Measurements from ENCODE around the gene PHF21B. TPM values are rescaled to one million over a fixed set of nuclear protein-coding genes. Genes with fewer than 3 reads are reported as not detected.

Gene PHF21B
- total RNA-seq, 2 experiments from 2014 or later, result not detected

- ChIA-PET POLR2A (no interaction called here), CTCF (no interaction called here)
- Mint-ChIP-seq H3K9me3 (no peaks in the 10 kb centered on the region), H3K4me1 (no peaks in the 10 kb centered on the region), H3K27me3 (peaks cover 4% of the 10 kb centered on the region), H3K27ac (no peak overlapping the region), H3K36me3 (ENCODE audit: low read depth) (no peaks in the 10 kb centered on the region), H3K4me3 (no peak overlapping the region)
- DNase-seq, result no peak
These were observed 52.7 kb downstream of the PHF21B start for GRCh38 chr22:44956840-44957767.

DNA sequence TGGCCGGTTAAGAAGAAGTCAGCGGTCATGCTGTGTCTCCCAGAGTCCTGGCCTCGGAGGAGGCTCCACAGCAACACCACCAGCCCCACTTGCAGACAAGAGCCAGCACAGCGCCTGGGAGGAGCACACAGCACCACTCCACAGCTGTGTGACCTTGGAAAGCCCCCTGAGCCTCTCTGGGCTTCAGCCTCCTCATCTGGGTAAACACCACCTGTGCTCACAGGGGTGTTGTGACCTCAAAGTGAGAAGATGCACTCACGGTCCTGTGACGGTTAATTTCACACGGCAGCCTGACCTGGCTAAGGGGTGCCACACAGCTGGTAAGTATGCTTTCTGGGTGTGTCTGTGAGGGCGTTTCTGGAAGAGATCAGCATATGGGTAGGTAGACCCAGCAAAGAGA, 54.7 kb downstream of the PHF21B start:
- no peak overlapping the region for H3K4me3 Mint-ChIP-seq
- peaks cover 4% of the 10 kb centered on the region for H3K27me3 Mint-ChIP-seq
- CTCF ChIA-PET, result no interaction called here
- no peak for DNase-seq
- H3K27ac Mint-ChIP-seq, result no peak overlapping the region
- H3K36me3 Mint-ChIP-seq (ENCODE audit: low read depth), result no peaks in the 10 kb centered on the region
- no peaks in the 10 kb centered on the region for H3K4me1 Mint-ChIP-seq
- no peaks in the 10 kb centered on the region for H3K9me3 Mint-ChIP-seq
- POLR2A ChIA-PET, result no interaction called here

GRCh38 chr22:44954149-44954548, 55.7 kb downstream of the PHF21B start:
- Mint-ChIP-seq H3K4me1 (no peaks in the 10 kb centered on the region), H3K36me3 (ENCODE audit: low read depth) (no peaks in the 10 kb centered on the region), H3K27ac (no peak overlapping the region), H3K27me3 (peaks cover 4% of the 10 kb centered on the region), H3K9me3 (no peaks in the 10 kb centered on the region), H3K4me3 (no peak overlapping the region)
- CTCF ChIA-PET, result no interaction called here
- POLR2A ChIA-PET, result no interaction called here
- DNase-seq, result no peak

DNA sequence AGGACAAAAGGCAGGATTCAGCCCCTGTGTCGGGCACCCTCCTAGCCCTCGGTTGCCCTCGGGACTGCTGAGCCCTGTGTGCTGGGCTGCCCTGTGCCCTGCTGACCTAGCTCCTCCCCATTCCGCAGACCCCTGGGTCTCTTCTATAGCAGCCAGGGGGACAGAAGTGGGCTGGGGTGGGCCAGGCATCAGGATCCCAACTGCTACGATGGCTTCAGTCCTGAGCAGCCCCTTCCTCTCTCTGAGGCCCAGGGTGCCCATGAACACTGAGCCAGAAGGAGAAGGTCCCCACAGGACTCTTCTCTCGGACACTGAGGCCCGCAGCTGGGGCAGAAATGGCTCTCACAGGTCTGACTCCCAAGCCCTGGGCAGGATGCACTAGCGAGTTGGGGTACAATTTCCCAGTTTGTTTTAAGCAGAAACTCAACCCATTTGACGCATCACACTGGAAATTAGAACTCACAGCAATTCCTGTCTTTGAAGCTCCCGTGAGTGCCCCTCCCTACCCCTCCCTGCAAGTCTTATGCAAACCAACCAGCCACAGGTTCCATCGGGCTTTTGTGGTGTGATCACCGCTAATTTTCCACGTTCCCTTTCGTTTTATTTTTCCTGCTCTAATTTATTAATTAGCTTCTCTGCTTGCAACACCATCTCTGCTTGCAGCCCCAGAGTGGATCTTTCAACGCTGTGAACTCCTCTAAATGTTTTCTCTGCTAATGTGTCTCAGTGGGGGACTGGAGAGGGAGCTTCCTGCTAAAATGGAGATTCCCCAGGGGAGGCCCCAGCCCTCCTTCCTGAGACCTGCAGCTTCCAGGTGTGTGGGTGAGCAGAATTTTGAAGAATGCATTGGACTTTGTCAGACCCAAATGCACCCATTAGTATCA, 56.7 kb downstream of the PHF21B start:
- CTCF ChIA-PET, result no interaction called here
- Mint-ChIP-seq H3K27ac (no peak overlapping the region), H3K36me3 (ENCODE audit: low read depth) (no peaks in the 10 kb centered on the region), H3K27me3 (peaks cover 2% of the 10 kb centered on the region), H3K9me3 (no peaks in the 10 kb centered on the region), H3K4me1 (no peaks in the 10 kb centered on the region), H3K4me3 (no peak overlapping the region)
- POLR2A ChIA-PET, result no interaction called here
- DNase-seq, result no peak

DNA sequence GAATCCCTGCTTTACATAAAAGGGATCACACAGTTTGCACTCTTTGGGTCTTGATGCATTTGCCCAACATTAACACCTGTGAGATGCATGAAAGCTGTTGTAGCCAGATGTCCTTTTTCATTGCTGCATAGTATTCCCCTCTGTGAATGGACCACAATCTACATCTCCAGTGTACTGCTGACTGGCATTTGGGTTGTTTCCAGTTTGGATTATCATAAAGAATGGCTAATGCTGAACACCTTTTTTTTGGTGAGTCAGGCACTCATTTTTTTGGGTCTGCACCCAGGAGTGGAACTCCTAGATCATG, 58.3 kb downstream of the PHF21B start:
- ChIA-PET POLR2A (no interaction called here), CTCF (no interaction called here)
- no peaks in the 10 kb centered on the region for H3K36me3 Mint-ChIP-seq (ENCODE audit: low read depth)
- H3K4me3 Mint-ChIP-seq, result no peak overlapping the region
- H3K27me3 Mint-ChIP-seq, result peaks cover 2% of the 10 kb centered on the region
- DNase-seq, result no peak
- H3K9me3 Mint-ChIP-seq, result no peaks in the 10 kb centered on the region
- H3K27ac Mint-ChIP-seq, result no peak overlapping the region
- H3K4me1 Mint-ChIP-seq, result no peaks in the 10 kb centered on the region

DNA sequence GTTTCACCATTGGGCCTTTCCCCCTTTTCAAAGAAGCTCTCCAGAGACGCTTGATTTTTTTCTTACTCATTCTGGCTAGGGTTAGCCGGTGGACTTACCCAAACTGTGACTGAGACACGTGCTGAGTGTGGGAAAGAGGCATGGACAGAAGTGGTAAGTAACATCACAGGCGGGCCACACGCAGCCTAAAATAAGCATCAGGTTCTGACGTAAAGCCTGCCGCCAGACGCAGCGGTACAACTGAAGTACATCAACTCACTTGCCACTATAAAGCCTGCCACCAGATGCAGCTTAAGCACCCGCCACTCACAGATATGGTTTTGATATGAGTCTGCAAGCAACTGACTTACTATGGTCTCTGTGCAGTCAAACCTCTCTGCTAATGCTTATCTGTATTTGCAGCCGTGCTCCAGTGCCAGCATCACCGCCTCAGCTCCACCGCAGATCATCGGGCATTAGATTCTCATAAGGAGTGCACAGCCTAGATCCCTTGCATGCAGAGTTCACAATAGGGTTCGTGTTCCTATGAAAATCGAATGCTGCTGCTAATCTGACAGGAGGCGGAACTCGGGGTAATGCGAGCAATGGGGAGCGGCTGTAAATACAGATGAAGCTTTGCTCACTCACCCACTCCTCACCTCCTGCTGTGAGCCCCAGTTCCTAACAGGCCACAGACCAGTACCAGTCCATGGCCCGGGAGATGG, 58.8 kb downstream of the PHF21B start:
- ChIA-PET CTCF (no interaction called here), POLR2A (no interaction called here)
- no peaks in the 10 kb centered on the region for H3K9me3 Mint-ChIP-seq
- no peak for DNase-seq
- no peaks in the 10 kb centered on the region for H3K4me1 Mint-ChIP-seq
- H3K27ac Mint-ChIP-seq, result no peak overlapping the region
- no peak overlapping the region for H3K4me3 Mint-ChIP-seq
- no peaks in the 10 kb centered on the region for H3K36me3 Mint-ChIP-seq (ENCODE audit: low read depth)
- H3K27me3 Mint-ChIP-seq, result peaks cover 2% of the 10 kb centered on the region

- H3K36me3 Mint-ChIP-seq (ENCODE audit: low read depth), result no peaks in the 10 kb centered on the region
- H3K9me3 Mint-ChIP-seq, result no peaks in the 10 kb centered on the region
- H3K27me3 Mint-ChIP-seq, result no peaks in the 10 kb centered on the region
- ChIA-PET CTCF (no interaction called here), POLR2A (no interaction called here)
- DNase-seq, result no peak
- no peaks in the 10 kb centered on the region for H3K4me1 Mint-ChIP-seq
- H3K4me3 Mint-ChIP-seq, result no peak overlapping the region
- H3K27ac Mint-ChIP-seq, result no peak overlapping the region
These were observed 62.0 kb downstream of the PHF21B start for GRCh38 chr22:44947846-44948245.

- POLR2A ChIA-PET, result no interaction called here
- no peaks in the 10 kb centered on the region for H3K4me1 Mint-ChIP-seq
- no peak overlapping the region for H3K27ac Mint-ChIP-seq
- H3K4me3 Mint-ChIP-seq, result no peak overlapping the region
- CTCF ChIA-PET, result no interaction called here
- no peak for DNase-seq
- H3K36me3 Mint-ChIP-seq (ENCODE audit: low read depth), result no peaks in the 10 kb centered on the region
- no peaks in the 10 kb centered on the region for H3K27me3 Mint-ChIP-seq
- no peaks in the 10 kb centered on the region for H3K9me3 Mint-ChIP-seq
These were observed 62.8 kb downstream of the PHF21B start for GRCh38 chr22:44947049-44947448.

DNA sequence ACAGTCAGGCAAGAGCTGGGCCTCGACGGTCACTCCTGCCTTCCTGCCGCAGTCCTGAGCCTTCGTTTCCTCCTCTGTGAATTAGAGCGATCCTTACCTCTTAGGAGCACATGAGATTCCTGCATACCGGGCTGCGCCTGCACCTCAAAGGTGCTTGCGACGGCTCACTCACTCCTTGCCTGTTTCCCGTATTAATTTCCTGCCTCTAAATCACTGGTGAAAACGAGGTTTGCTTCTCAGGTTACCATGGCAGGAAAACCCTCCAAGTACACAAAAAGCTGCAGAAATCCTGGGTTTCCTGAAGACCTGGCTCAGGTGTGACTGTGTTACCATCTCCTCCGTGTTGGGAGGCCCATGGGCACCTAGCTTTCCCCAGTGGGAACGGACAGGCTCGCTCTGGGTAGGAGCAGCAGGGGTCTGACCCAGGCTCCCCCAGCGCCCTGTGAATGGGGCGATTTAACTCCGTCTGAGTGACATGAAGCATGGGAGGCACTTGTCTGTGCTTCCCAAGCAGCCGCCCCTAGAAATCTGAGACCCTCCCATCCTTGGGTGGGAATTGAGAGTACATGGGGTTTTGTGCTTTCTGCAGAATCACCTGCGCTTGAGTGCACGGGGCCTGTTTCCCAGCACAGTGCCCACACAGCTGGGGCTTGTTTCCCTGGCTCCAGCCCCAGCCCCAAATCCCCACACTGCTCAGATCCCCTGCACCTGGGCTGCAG, 64.8 kb downstream of the PHF21B start:
- no peak overlapping the region for H3K4me3 Mint-ChIP-seq
- H3K36me3 Mint-ChIP-seq (ENCODE audit: low read depth), result no peaks in the 10 kb centered on the region
- H3K27ac Mint-ChIP-seq, result no peak overlapping the region
- H3K9me3 Mint-ChIP-seq, result no peaks in the 10 kb centered on the region
- DNase-seq, result no peak
- H3K4me1 Mint-ChIP-seq, result no peaks in the 10 kb centered on the region
- ChIA-PET POLR2A (no interaction called here), CTCF (no interaction called here)
- no peaks in the 10 kb centered on the region for H3K27me3 Mint-ChIP-seq

DNA sequence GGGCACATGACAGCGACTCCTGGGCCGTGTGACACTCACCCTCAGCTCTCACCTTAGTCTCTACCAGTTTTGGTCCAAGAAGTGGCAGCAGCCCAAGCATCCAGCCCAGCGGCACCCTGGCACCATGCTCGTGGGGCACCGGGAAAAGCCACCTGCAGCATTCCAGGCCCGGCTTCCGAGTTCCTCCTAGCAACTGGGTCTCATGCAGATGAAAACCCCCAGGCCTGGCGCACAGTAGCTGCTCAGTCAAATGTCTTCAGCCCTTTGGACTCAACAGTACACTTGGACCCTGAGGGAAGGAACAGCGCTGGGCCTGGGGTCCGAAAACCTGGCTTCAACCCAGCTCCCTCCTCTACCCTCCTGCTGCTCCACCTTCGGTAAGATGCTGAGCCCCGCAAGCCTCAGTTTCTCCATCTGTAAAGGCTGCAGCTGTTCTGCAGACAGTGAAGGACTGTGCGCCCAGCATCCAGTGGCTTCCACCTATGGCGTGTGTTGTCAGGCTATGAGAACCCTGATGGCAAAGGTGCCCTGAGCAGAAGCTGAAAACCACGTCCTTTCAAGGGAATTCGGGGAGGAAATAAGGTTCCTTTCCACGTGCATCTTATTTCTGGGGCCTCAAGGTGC, 66.0 kb downstream of the PHF21B start:
- Mint-ChIP-seq H3K36me3 (ENCODE audit: low read depth) (no peaks in the 10 kb centered on the region), H3K9me3 (no peaks in the 10 kb centered on the region), H3K27me3 (no peaks in the 10 kb centered on the region), H3K4me1 (no peaks in the 10 kb centered on the region), H3K27ac (no peak overlapping the region), H3K4me3 (no peak overlapping the region)
- ChIA-PET CTCF (no interaction called here), POLR2A (no interaction called here)
- DNase-seq, result no peak

DNA sequence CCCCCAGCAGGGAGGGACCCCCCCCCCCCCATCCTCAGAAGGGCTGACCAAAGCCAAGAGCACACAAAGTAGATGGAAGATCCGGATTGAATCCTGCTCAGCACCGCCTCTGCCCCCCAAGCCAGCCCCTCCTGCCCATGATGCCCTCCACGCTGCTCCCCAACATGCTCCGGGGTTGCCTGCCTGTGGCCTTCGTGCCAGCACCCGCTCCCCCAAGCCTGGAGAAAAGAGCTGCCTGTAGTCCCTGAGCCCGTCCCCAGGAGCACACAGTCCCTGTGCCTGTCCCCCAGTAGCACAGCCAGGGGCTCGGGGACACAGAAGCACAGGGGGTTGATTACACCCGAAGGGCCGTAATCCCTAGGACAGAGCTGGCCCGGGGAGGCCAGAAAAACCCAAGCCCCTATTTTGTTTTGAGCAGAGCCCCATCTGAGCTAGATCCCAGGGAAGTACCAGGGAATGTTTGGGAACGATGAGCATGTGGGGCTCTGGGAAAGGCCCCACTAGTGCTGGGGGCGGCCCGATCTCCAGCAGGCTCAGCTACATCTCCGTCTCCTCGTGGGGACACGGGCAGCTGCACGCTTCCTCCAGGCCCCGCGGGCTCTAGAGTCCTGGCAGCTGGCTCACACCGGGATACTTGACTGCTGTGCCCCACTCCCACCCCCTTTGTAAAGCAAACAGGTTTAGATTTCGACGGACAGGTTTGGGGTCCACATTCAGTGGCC, 66.7 kb downstream of the PHF21B start:
- H3K36me3 Mint-ChIP-seq (ENCODE audit: low read depth), result no peaks in the 10 kb centered on the region
- H3K9me3 Mint-ChIP-seq, result no peaks in the 10 kb centered on the region
- no peaks in the 10 kb centered on the region for H3K4me1 Mint-ChIP-seq
- no peak for DNase-seq
- ChIA-PET CTCF (no interaction called here), POLR2A (no interaction called here)
- no peak overlapping the region for H3K27ac Mint-ChIP-seq
- H3K4me3 Mint-ChIP-seq, result no peak overlapping the region
- no peaks in the 10 kb centered on the region for H3K27me3 Mint-ChIP-seq

DNA sequence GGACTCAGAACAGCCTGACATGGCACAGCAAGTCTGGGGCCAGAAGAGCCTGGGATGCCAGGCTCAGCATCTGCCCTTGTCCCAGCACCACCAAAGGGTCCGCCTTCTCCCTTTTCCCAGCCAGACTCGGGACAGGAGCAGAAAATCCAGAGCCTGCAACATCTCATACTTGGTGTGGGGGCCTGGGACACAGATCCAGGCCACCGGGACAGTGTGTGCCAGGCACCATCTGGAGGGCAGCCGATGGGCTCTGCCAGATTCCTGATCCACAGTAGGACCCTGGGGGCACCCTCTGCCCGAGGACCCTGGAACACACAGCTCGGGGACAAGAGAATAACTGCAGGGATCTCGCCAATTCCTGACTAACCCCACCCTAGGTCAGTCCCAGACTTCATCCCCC, 67.7 kb downstream of the PHF21B start:
- no peaks in the 10 kb centered on the region for H3K9me3 Mint-ChIP-seq
- no peak for DNase-seq
- H3K27ac Mint-ChIP-seq, result no peak overlapping the region
- no peak overlapping the region for H3K4me3 Mint-ChIP-seq
- ChIA-PET CTCF (no interaction called here), POLR2A (no interaction called here)
- no peaks in the 10 kb centered on the region for H3K36me3 Mint-ChIP-seq (ENCODE audit: low read depth)
- no peaks in the 10 kb centered on the region for H3K4me1 Mint-ChIP-seq
- H3K27me3 Mint-ChIP-seq, result no peaks in the 10 kb centered on the region

All from activated CD4-positive, alpha-beta memory T cell treated with anti-CD3 and anti-CD28 coated beads, Interleukin-2, amount 10 ng/mL, durations not matched to agents 7 days and 5 days (primary cell).